Right lobe of liver (tissue), 4 donors: ENCODE results near the gene CFAP157.

ENCODE experiments used
- CTCF ChIP-seq, 4 donors: fragments of 200-600 bp in 3 of 4; fragments of 450-650 bp in 1 of 4; IDR thresholded peaks; one replicate each; pipeline versions ENCODE4 v1.5.1 to v1.8.0; 2016 to 2022; ENCODE audit warnings: antibody characterized with exemption in 4 of 4, mild to moderate bottlenecking in 2 of 4
- POLR2A ChIP-seq: fragments of 450-650 bp; IDR thresholded peaks from one replicate; pipeline ENCODE4 v1.6.1; 2017; ENCODE audit warnings: antibody characterized with exemption, mild to moderate bottlenecking
- donor health status: DM: no; HTN: no; CAD: no.
- donor health status: DM: no; HTN: no; CAD: no.
- donor health status: DM: no; HTN: yes; CAD: no.

DNA sequence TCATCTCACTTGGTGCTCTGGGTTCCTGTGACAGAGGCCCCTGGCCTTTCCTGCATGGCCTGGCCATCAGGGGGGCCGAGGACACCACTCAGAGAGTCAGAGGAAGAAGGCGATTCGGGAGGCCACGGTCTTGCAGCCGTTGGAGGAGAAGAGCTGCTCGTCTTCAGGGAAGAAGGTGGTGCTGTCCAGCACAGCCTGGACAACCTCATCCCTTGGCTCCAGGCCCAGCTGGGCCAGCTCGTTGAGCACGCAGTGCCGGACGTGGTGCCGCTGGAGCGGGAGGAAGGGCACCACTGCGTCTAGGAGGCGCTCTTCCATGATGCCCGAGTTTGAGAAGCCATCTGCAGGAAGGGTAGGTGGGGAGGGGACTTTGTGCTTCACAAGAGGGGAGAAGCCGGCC lies 25.1 kb downstream of the CFAP157 start:
- TF ChIP-seq CTCF (IDR thresholded peaks at IDR 0.05) (no peak), POLR2A (no peak)
